GM21723 (cell line): Measurements from ENCODE around the gene TMEM79.
A peak's percentile ranks its signal among the peaks of the same experiment; 100 is the strongest.

ENCODE experiments used
- ATAC-seq: cut with Tn5 transposase; IDR thresholded peaks from one replicate; pipeline ENCODE4 v1.9.1; 2021; ENCODE audit warnings: mild to moderate bottlenecking, moderate library complexity; ENCODE audit not compliant: unreplicated experiment

Gene TMEM79

GRCh38 chr1:156262461-156263287, 21.5 kb upstream of the TMEM79 start:
- no peak for ATAC-seq

GRCh38 chr1:156263288-156263655, 20.9 kb upstream of the TMEM79 start:
- no peak for ATAC-seq

GRCh38 chr1:156266051-156266450, 18.1 kb upstream of the TMEM79 start:
- ATAC-seq, result no peak

- no peak for ATAC-seq
Observed at GRCh38 chr1:156268336-156268735, 15.8 kb upstream of the TMEM79 start.

- no peak for ATAC-seq
Observed at GRCh38 chr1:156270314-156270713, 13.8 kb upstream of the TMEM79 start.

- ATAC-seq, result no peak
Observed at GRCh38 chr1:156276532-156276931, 7.6 kb upstream of the TMEM79 start.

GRCh38 chr1:156276966-156277381, 7.2 kb upstream of the TMEM79 start:
- no peak for ATAC-seq

GRCh38 chr1:156279837-156280236, 4.3 kb upstream of the TMEM79 start:
- no peak for ATAC-seq

GRCh38 chr1:156281281-156281680, 2.8 kb upstream of the TMEM79 start:
- ATAC-seq, result peak; percentile 58

GRCh38 chr1:156281693-156282478, 2.2 kb upstream of the TMEM79 start:
- ATAC-seq, result peak; percentile 8

GRCh38 chr1:156282479-156283222, 1.5 kb upstream of the TMEM79 start, which contains the start of gene SMG5:
TSS of gene SMG5 (minus strand) at chr1:156282825. CDS start at chr1:156282680, 145 bp downstream.
- peak; percentile 78 for ATAC-seq

- no peak for ATAC-seq
Observed at GRCh38 chr1:156283521-156283920, 604 bp upstream of the TMEM79 start.

- ATAC-seq, result no peak
Observed at GRCh38 chr1:156284757-156285156, 632 bp downstream of the TMEM79 start.

- no peak for ATAC-seq
Observed at GRCh38 chr1:156285437-156285836, 1.3 kb downstream of the TMEM79 start.

GRCh38 chr1:156286061-156286460, 1.9 kb downstream of the TMEM79 start:
- ATAC-seq, result no peak

- no peak for ATAC-seq
Observed at GRCh38 chr1:156289857-156290256, 5.7 kb downstream of the TMEM79 start.

GRCh38 chr1:156291226-156292061, 7.3 kb downstream of the TMEM79 start:
- ATAC-seq, result no peak

- no peak for ATAC-seq
Observed at GRCh38 chr1:156293098-156293434, 8.9 kb downstream of the TMEM79 start.

- ATAC-seq, result no peak
Observed at GRCh38 chr1:156293895-156294294, 9.8 kb downstream of the TMEM79 start.

- no peak for ATAC-seq
Observed at GRCh38 chr1:156295391-156295947, 11.3 kb downstream of the TMEM79 start, which contains the start of gene GLMP. TSS of gene GLMP (minus strand) at chr1:156295679. CDS start at chr1:156295645, 34 bp downstream.
